CD4-positive, alpha-beta T cell treated with Interleukin-15 for 4 hours (primary cell): ENCODE measurements around the gene SSH2.
"Not testable (repeated sequence)": the region's sequence is repeated elsewhere in the genome, so short reads cannot be mapped to it uniquely, and the experiment has no call there.

Experiments used
- DNase-seq: peaks from one replicate; pipeline ENCODE4 v3.0.0-alpha.2; 2020; ENCODE audit warnings: low spot score

Gene SSH2

GRCh38 chr17:29664743-29665480 is 265.1 kb downstream of the SSH2 start:
- DNase-seq: peak; percentile 3

GRCh38 chr17:29663155-29663554 is 266.9 kb downstream of the SSH2 start:
- DNase-seq: no peak

GRCh38 chr17:29661213-29661612 is 268.8 kb downstream of the SSH2 start:
- DNase-seq: no peak

GRCh38 chr17:29659155-29659554 is 270.9 kb downstream of the SSH2 start:
- peak; percentile 6 for DNase-seq

GRCh38 chr17:29655323-29655722 is 274.7 kb downstream of the SSH2 start:
- DNase-seq: no peak

DNA sequence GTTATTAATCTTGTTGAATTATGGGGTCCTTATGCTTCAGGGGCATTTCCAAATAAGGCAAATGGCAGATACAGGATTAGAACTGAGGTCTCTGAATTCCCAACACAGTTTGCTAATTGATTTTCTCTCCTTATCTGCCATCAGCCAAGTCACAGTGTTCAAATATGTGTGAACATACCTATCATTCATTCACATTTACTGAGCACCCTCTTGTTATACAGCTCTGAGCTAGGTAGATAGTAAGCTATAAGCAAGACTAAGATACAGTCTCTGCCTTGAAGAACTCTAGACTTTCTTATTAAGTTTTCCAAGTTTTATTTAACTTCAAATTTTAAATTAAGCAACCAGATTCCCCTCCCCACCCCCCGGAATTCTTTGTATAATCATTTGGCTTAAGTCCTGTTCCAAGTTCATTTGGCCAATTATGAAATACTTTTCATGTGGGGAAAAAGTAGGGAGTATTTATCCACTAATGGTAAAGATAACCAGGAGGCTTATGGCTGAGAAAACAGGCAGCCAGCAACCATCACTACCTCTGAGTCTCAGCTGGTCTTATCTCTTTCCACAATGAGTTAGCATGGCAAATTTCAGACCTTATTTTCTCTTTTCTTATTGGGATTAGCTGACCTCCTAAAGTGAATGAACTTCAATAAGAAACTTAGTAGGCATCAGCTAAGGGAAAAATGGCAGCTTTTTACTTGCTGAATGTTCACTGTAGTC is 275.9 kb downstream of the SSH2 start:
- no peak for DNase-seq

GRCh38 chr17:29652976-29653375 is 277.1 kb downstream of the SSH2 start:
- no peak for DNase-seq

DNA sequence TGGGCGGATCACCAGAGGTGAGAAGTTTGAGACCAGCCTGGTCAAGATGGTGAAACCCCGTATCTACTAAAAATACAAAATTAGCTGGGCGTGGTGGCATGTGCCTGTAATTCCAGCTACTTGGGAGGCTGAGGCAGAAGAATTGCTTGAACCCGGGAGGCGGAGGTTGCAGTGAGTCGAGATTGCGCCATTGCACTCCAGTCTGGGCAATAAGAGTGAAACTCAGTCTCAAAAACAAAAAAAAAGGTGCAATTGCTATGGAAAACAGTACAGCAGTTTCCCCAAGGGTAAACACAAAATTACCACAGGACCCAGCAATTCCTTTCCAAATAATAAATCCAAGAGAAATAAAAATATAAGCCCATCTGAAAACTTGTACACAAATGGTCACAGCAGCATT is 278.1 kb downstream of the SSH2 start:
- DNase-seq: not testable (repeated sequence)

DNA sequence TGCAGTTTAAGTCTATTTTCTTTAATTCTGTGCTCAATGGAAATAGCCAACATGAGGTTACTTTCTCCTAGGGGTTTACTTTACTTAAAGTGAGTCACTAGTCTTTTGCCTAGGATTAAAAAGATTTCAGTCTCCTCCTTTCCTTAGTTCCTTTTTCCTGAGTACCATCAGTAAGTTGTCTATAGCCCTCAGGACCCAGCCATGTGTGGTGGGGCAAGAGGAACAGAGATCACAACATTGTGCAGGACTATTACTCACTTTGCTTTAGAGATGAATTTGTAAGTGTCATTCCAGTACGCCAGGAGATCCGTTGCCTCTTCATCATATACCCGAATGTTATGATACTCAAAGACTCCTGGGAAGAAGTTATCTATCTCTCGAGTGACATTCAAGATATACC is 279.6 kb downstream of the SSH2 start:
- no peak for DNase-seq

DNA sequence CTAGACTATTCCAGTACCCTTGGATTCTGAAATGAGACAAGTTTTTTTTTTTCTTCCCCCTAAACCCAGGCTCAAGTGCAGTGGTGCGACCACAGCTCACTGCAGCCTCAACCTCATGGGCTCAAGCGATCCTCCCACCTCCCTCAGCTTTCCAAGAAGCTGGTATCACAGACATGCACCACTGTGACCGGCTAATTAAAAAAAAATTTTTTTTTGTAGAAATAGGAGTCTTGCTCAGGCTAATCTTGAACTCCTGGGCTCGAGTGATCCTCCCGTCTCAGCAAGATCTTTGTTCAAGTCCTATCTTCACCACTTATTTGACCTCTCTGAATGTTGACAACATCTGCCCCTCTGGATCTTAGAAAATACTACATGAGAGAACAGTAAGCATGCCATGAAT is 280.7 kb downstream of the SSH2 start:
- DNase-seq: no peak

DNA sequence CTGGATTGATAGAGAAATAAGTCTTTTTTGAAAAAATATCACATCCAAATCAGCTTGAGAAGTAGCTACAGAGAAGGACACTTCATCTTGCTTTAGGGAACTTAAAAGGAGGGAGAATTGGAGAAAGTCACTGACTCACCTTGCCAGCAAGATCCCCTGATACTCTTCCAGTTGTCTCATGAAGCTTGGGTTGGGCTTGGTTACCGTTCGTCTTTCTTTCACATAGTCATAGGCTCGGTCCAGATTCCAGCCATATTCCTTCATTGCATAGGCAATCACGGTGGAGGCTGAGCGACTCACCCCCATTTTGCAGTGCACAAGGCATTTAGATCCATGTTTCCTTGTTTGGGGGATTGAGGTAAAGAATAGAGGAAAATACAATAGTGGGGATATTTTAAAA is 282.0 kb downstream of the SSH2 start:
- DNase-seq: no peak

- no peak for DNase-seq
Observed at GRCh38 chr17:29645515-29646051, 284.4 kb downstream of the SSH2 start.

DNA sequence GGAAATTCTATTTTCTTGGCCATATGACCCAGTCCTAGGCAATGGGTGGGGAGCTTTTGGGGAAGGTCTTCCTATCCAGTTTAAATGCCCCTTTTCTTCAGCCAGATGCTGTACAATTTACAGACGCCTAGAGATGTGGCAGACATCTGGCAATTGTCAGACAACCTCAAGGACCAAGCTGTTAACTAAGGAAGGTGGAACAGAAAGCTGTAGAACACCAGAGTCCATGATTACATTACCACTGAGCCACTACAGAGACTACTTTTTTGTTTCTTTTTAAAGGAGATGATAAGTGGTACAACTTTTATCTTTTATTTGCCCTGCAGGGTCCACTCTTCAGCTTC is 286.2 kb downstream of the SSH2 start:
- no peak for DNase-seq

- DNase-seq: no peak
Observed at GRCh38 chr17:29642171-29642611, 287.8 kb downstream of the SSH2 start.

GRCh38 chr17:29640981-29641642 is 288.9 kb downstream of the SSH2 start:
- no peak for DNase-seq

- no peak for DNase-seq
Observed at GRCh38 chr17:29640413-29640812, 289.6 kb downstream of the SSH2 start.

GRCh38 chr17:29633886-29634285 is 296.1 kb downstream of the SSH2 start:
- no peak for DNase-seq

DNA sequence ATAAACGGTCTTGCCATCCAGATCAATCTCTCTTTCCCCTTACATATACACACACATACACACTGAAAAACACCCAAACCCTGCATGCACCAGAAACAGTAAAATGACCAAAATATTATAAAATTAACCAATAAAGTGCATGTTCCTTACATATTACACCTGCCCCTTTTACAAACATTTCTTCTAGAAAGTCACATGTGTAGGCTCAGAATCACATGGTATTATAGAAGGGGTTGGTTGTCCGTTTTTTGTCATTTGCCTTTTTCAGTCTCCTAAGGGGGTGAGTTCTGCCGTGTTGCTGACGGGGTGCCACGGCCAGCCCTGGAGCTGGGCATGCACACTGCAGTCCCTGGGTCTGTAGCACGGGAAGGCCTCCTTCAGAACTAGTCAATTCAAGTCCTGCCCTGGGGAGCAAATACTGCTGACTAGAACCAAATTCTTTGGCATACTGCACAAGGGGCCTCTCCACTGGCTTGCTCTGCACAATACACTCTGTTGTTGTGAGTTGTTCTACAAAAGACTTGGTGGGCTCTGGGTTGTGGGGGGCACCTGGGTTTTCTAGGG is 299.3 kb downstream of the SSH2 start:
- DNase-seq: no peak

- no peak for DNase-seq
Observed at GRCh38 chr17:29629839-29630238, 300.2 kb downstream of the SSH2 start.

DNA sequence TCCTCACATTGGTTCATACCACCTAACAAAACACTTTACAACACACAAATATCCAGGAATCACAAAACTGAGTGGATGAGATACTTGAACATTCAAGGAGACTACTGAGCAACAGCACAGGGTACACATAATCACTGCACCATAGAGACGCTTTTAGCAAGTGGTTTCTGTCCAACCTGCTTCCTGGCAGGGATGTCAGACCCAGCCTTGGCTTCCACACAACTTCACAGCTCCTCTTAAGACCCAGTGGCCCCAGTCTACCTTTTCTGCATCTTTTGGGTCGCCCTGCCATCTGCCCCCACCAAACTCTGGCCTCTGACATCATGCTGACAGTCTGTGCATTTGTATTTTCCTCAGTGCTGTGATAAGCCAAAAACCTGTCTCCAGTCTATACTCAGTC is 301.4 kb downstream of the SSH2 start:
- DNase-seq: no peak

DNA sequence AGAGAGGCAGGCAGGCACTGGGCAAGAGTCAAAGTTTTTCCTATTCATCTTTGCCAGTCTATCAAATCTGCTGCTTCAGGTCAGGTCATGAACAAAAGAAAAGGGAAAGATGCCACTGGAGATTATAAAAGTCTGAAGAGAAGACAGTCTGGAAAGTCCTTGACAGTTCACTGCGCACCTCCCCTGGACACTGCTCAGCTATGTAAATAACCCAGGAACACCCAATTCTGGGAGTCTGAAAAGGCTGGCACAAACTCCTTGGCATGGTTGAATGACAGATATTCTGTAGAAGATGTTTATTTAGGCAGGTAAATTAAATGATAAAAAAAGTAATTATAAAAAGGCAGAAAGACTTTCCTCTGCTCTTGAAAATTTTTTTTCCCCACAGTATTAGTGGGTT is 302.1 kb downstream of the SSH2 start:
- no peak for DNase-seq

- no peak for DNase-seq
Observed at GRCh38 chr17:29625037-29625750, 304.8 kb downstream of the SSH2 start.
